ENCODE data around the gene ANAPC15. TPM values are rescaled to one million over a fixed set of nuclear protein-coding genes. Genes with fewer than 3 reads are reported as not detected.

ANAPC15 gene
- total RNA-seq (2022) (52.2 and 63.6 TPM in 2 replicates), Bru-seq, nascent RNA (percentile 70 among the genes with signal in this experiment), BruChase-seq, experiment 1, labeled RNA remaining after a 6-hour chase (percentile 64 among the genes with signal in this experiment), BruChase-seq, experiment 2, labeled RNA remaining after a 2-hour chase (percentile 55 among the genes with signal in this experiment)
- long read RNA-seq, transcript ANAPC15-208 (6 exons, 867 nt), result minor isoform, 17 of 98 reads
- long read RNA-seq, transcript ANAPC15-204 (6 exons, 848 nt), result minor isoform, 11 of 98 reads
- long read RNA-seq, transcript ANAPC15-201 (6 exons, 886 nt), result major isoform, 39 of 98 reads
- long read RNA-seq, transcript ANAPC15-217 (5 exons, 704 nt), result minor isoform, 5 of 98 reads
- long read RNA-seq, partial matches to known transcripts, result 9 of 98 reads
- long read RNA-seq, other reads (novel, unspliced or antisense), result 11 of 98 reads

DNA sequence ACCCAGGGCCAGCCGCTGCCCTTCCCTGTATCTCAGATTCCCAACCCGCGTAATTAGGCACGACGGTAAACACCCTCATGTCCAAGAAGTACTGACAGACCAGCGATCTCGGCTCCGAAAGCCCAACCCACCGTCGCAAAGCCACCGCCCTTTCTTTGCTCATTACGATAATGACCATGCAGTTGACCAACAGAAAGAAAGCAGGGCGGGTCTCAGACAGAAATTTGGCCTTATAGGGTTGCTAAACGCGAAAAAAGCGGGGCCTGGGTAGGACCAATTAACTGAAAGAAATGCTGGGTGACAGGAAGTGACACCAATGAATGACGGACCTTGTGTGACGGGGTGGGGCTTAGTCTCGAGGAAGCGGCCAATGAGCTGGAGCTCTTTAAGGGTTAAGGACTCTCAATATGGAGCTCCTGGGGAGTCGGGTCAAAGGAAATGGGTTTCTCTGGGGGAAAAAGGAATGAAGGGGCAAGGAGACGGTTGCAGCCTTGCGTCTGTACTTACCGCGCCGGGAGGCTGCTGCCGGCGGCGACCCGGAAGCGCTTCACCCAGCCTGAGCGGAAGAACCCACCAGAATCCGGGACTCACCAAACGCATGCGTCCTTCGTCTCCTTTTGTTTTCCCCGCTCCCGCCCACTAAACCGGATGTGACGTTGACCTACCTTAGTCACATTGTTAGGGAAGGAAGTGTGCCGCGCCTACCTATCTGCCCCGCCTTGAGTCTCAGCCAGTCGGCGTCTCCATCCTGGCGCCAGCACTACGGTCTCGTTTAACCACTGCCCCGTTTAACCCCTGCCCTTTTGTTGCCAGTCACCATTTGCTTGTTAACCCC is at the start of gene ANAPC15:
Gene ANAPC15, minus strand, starts transcription at position 553 of the 835 bp plus-strand sequence. CDS start 1,419 bp downstream, outside the sequence.
- ChIA-PET POLR2A (interaction anchor here (0.6 to 4.8 kb wide), 30 partner anchors 9 to 1417 kb away, joined by 3 to 83 read pairs (median 6); partner anchors contain the start of genes INPPL1 and LAMTOR1), CTCF (interaction anchor here (0.9 to 4.1 kb wide), 7 partner anchors 14 to 71 kb away, joined by 3 to 31 read pairs (median 6); no protein-coding TSS in a partner anchor)
- no TSS peak for BruUV-seq (replicated peaks)
- TF ChIP-seq, protein P1, sequence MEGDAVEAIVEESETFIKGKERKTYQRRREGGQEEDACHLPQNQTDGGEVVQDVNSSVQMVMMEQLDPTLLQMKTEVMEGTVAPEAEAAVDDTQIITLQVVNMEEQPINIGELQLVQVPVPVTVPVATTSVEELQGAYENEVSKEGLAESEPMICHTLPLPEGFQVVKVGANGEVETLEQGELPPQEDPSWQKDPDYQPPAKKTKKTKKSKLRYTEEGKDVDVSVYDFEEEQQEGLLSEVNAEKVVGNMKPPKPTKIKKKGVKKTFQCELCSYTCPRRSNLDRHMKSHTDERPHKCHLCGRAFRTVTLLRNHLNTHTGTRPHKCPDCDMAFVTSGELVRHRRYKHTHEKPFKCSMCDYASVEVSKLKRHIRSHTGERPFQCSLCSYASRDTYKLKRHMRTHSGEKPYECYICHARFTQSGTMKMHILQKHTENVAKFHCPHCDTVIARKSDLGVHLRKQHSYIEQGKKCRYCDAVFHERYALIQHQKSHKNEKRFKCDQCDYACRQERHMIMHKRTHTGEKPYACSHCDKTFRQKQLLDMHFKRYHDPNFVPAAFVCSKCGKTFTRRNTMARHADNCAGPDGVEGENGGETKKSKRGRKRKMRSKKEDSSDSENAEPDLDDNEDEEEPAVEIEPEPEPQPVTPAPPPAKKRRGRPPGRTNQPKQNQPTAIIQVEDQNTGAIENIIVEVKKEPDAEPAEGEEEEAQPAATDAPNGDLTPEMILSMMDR (IDR thresholded peaks at IDR 0.05; ENCODE audit: unreplicated experiment), result no peak
- intact Hi-C loops (cut with micrococcal nuclease), result loop anchor here (1.0 to 2.0 kb wide), 2 partner anchors 29 to 32 kb away; partner anchors contain the start of genes LRRC51 and NUMA1
- Mint-ChIP-seq H3K4me3 (ENCODE audit: unreplicated experiment) (peak within 1 kb of the TSS; percentile 98), H3K27me3 (ENCODE audit: insufficient read depth, unreplicated experiment) (no peaks in the 10 kb centered on the region), H3K4me1 (ENCODE audit: insufficient read depth, unreplicated experiment) (peaks cover 20% of the 10 kb centered on the region), H3K36me3 (ENCODE audit: insufficient read depth, unreplicated experiment) (peaks cover 7% of the 10 kb centered on the region), H3K27ac (ENCODE audit: low read depth, unreplicated experiment) (peak within 1 kb of the TSS; percentile 100), H3K9me3 (ENCODE audit: unreplicated experiment) (no peaks in the 10 kb centered on the region)
- peak; percentile 100 for DNase-seq (ENCODE audit: unreplicated experiment)

DNA sequence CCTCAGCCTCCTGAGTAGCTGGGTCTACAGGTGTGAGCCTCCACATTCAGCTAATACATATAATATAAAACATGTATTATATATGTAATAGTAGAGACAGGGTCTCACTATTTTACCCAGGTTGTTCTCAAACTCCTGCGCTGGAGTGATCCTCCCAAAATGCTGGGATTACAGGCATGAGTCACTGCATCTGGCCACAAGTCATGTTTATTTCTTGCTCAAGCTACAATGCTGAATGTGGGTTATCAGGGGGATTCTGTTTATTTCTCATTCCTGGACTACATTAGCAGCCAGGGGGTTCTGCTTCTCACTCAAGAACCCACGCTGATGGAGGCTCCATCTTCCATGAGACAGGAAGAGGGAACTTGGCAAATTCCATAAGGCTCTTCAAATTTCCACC is 47.8 kb upstream of the ANAPC15 start:
- Mint-ChIP-seq H3K4me1 (ENCODE audit: insufficient read depth, unreplicated experiment) (no peaks in the 10 kb centered on the region), H3K4me3 (ENCODE audit: unreplicated experiment) (no peak overlapping the region), H3K36me3 (ENCODE audit: insufficient read depth, unreplicated experiment) (no peaks in the 10 kb centered on the region), H3K9me3 (ENCODE audit: unreplicated experiment) (no peaks in the 10 kb centered on the region), H3K27ac (ENCODE audit: low read depth, unreplicated experiment) (no peak overlapping the region), H3K27me3 (ENCODE audit: insufficient read depth, unreplicated experiment) (no peaks in the 10 kb centered on the region)
- DNase-seq (ENCODE audit: unreplicated experiment), result no peak
- ChIA-PET CTCF (interaction anchor here (1.0 to 2.0 kb wide), 4 partner anchors 14 to 215 kb away, joined by 4 to 7 read pairs (median 4); no protein-coding TSS in a partner anchor), POLR2A (interaction anchor here (0.6 to 2.3 kb wide), 4 partner anchors 8 to 51 kb away, joined by 3 to 11 read pairs (median 4); no protein-coding TSS in a partner anchor)
- intact Hi-C loops (cut with micrococcal nuclease), result no loop called here
- TF ChIP-seq, protein P1 (IDR thresholded peaks at IDR 0.05; ENCODE audit: unreplicated experiment), result no peak
- no TSS peak for BruUV-seq (replicated peaks)

DNA sequence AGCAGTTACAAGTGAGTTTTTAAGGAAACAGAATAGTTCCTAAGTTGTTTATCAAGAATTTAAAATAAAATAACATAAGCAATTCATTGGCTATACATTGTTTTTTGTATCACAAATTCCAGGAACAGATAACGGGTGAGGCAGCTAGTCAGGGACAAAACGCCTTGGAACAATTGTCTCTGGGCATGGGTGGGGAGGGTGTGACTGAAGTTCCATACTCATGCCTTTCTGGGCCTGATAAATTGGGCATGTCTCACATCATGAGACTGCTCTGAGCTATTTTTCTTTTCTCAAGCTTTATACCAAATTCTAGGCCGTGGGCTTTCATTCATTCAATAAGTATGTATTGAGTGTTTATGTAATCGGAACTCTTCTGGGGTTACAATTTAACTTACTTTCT is 44.6 kb upstream of the ANAPC15 start:
- Mint-ChIP-seq H3K4me3 (ENCODE audit: unreplicated experiment) (no peak overlapping the region), H3K9me3 (ENCODE audit: unreplicated experiment) (no peaks in the 10 kb centered on the region), H3K27me3 (ENCODE audit: insufficient read depth, unreplicated experiment) (no peaks in the 10 kb centered on the region), H3K4me1 (ENCODE audit: insufficient read depth, unreplicated experiment) (no peaks in the 10 kb centered on the region), H3K27ac (ENCODE audit: low read depth, unreplicated experiment) (no peak overlapping the region), H3K36me3 (ENCODE audit: insufficient read depth, unreplicated experiment) (no peaks in the 10 kb centered on the region)
- ChIA-PET CTCF (interaction anchor here (1.0 to 6.5 kb wide), 3 partner anchors 10 to 27 kb away, joined by 4 to 46 read pairs (median 7); no protein-coding TSS in a partner anchor), POLR2A (interaction anchor here (0.6 to 3.0 kb wide), 8 partner anchors 10 to 1781 kb away, joined by 3 to 14 read pairs (median 5); partner anchors contain the start of genes ANAPC15 and DHCR7)
- TF ChIP-seq, protein P1 (IDR thresholded peaks at IDR 0.05; ENCODE audit: unreplicated experiment), result no peak
- DNase-seq (ENCODE audit: unreplicated experiment), result no peak
- BruUV-seq (replicated peaks), result no TSS peak
- intact Hi-C loops (cut with micrococcal nuclease), result no loop called here
